Central memory CD8-positive, alpha-beta T cell (primary cell): ENCODE measurements around the gene CAMSAP2.

Source experiments
- ATAC-seq: fragments of 150-1000 bp; cut with Tn5 transposase; replicated peaks from 2 replicates; pipeline ENCODE4 v1.10.0; 2022; ENCODE audit warnings: mild to moderate bottlenecking, moderate FRiP score, moderate number of reproducible peaks; ENCODE audit not compliant: poor library complexity, severe bottlenecking; ENCODE audit errors: extremely low read depth
- DNase-seq, 2 donors: peaks; one replicate each; pipeline ENCODE4 v3.0.0; 2021; ENCODE audit warnings: low spot score in 2 of 2
- H3K27ac Mint-ChIP-seq: one replicate; pipeline ENCODE4 v1.8.0; 2022; ENCODE audit warnings: low read depth, mild to moderate bottlenecking, moderate library complexity, mixed read lengths
- H3K27me3 Mint-ChIP-seq: one replicate; pipeline ENCODE4 v1.8.0; 2022; ENCODE audit warnings: mixed read lengths
- H3K36me3 Mint-ChIP-seq: one replicate; pipeline ENCODE4 v1.8.0; 2022; ENCODE audit warnings: mild to moderate bottlenecking, moderate library complexity, mixed read lengths; ENCODE audit not compliant: insufficient read depth
- H3K4me1 Mint-ChIP-seq: one replicate; pipeline ENCODE4 v1.8.0; 2022; ENCODE audit warnings: mixed read lengths
- H3K4me3 Mint-ChIP-seq: one replicate; pipeline ENCODE4 v1.8.0; 2022; ENCODE audit warnings: mild to moderate bottlenecking, moderate library complexity, mixed read lengths
- H3K9me3 Mint-ChIP-seq: one replicate; pipeline ENCODE4 v1.8.0; 2022; ENCODE audit warnings: mixed read lengths

Gene CAMSAP2

GRCh38 chr1:200849430-200849829 is 110.7 kb downstream of the CAMSAP2 start:
- no peak overlapping the region for H3K27ac Mint-ChIP-seq
- ATAC-seq (no peak), DNase-seq (no peak)
- peaks cover 5% of the 10 kb centered on the region for H3K36me3 Mint-ChIP-seq
- no peaks in the 10 kb centered on the region for H3K4me1 Mint-ChIP-seq
- no peaks in the 10 kb centered on the region for H3K27me3 Mint-ChIP-seq
- H3K9me3 Mint-ChIP-seq: no peaks in the 10 kb centered on the region
- H3K4me3 Mint-ChIP-seq: no peak overlapping the region

GRCh38 chr1:200850554-200850953 is 111.9 kb downstream of the CAMSAP2 start:
- ATAC-seq (no peak), DNase-seq (no peak)
- peaks cover 5% of the 10 kb centered on the region for H3K36me3 Mint-ChIP-seq
- no peaks in the 10 kb centered on the region for H3K4me1 Mint-ChIP-seq
- H3K9me3 Mint-ChIP-seq: no peaks in the 10 kb centered on the region
- H3K4me3 Mint-ChIP-seq: no peak overlapping the region
- no peak overlapping the region for H3K27ac Mint-ChIP-seq
- no peaks in the 10 kb centered on the region for H3K27me3 Mint-ChIP-seq

GRCh38 chr1:200856716-200857357 is 118.1 kb downstream of the CAMSAP2 start:
- Mint-ChIP-seq H3K9me3 (no peaks in the 10 kb centered on the region), H3K4me1 (no peaks in the 10 kb centered on the region), H3K27me3 (no peaks in the 10 kb centered on the region), H3K27ac (no peak overlapping the region), H3K36me3 (peaks cover 2% of the 10 kb centered on the region), H3K4me3 (no peak overlapping the region)
- no peak for ATAC-seq
- no peak for DNase-seq

DNA sequence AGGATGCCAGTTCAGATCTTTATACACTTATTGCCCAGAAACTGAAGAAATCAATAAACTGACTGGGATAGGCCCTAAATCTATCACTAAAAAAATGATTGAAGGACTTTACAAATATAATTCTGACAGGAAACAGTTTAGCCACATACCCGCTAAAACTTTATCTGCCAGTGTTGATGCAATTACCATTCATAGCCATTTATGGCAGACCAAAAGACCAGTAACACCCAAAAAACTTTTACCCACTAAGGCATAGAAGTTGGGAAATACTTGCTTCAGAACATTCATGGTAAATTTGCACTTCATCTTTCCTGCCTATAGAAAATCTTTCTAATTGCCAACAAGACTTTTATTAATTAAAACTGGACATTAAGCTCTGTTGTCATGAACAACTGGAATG is 119.1 kb downstream of the CAMSAP2 start:
- no peak for ATAC-seq
- no peaks in the 10 kb centered on the region for H3K36me3 Mint-ChIP-seq
- H3K4me3 Mint-ChIP-seq: no peak overlapping the region
- no peak for DNase-seq
- H3K9me3 Mint-ChIP-seq: no peaks in the 10 kb centered on the region
- peaks cover 10% of the 10 kb centered on the region for H3K4me1 Mint-ChIP-seq
- no peak overlapping the region for H3K27ac Mint-ChIP-seq
- H3K27me3 Mint-ChIP-seq: no peaks in the 10 kb centered on the region

DNA sequence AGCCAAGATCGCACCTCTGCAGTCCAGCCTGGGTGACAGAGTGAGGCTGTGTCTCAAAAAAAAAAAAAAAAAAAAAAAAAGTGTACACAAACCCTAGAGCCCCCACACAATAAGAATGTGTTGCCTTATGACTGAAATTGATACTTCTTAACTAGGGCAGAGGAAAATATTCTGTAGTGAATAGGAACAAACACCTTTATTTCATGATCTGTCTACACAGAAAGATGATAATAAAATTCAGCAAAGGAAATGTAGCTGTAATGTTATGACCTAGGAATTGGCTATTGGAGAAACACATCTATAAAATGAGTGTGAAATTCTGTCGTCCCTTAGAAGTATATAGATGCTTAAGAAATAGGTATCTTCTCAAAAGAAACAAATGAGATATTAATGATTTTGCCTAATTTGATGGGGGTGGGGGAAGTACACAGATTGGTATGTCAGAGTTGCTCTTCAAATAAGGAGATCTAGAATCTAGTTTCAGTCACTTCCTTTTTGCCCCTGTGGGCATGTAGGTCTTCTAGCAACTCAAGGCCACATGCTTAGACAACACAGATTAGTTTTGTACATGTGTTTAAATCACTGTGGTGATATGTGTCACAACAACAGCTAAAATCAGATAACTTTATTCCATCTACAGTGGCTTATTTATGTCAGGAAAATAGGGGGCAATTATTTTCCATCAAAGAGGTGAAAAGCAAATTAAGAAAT is 123.4 kb downstream of the CAMSAP2 start:
- Mint-ChIP-seq H3K4me3 (peak overlapping the region; percentile 43), H3K36me3 (no peaks in the 10 kb centered on the region), H3K27ac (peak overlapping the region; percentile 86), H3K27me3 (no peaks in the 10 kb centered on the region), H3K4me1 (peaks cover 26% of the 10 kb centered on the region), H3K9me3 (no peaks in the 10 kb centered on the region)
- DNase-seq (no peak), ATAC-seq (peak; percentile 77)

DNA sequence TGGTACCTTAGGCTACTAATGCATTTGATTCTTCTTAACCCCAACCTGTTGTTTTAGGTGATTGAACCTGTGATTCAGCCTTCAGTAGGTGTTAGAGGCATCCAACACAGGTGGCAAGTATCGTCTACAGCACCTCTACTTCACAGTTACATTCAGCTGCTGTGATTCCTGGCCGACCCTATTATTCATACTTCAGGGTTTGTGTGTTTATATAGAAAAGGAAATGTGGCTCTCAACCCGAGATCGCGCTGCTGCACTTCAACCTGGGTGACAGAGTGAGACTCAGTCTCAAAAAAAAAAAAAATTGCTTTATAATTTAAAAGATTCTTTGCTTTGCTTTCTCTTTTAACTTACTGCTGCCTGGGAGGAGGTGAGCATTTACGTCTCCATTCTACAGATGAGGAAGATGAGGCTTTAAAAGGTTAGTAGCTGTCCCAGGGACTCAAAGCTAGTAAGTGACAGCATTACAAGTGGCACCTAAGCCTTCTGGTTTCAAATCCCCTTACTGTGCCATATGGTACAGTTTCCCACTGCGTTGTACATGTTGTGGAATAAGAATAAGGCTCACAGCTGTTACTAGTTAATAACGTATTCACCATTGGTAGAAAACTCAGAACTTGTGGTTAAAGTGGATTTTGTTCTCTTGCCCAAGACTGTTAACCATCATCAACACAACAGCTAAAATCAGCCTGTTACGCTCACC is 124.2 kb downstream of the CAMSAP2 start:
- Mint-ChIP-seq H3K36me3 (no peaks in the 10 kb centered on the region), H3K4me3 (peak overlapping the region; percentile 43), H3K9me3 (no peaks in the 10 kb centered on the region), H3K27me3 (no peaks in the 10 kb centered on the region), H3K4me1 (peaks cover 32% of the 10 kb centered on the region), H3K27ac (peak overlapping the region; percentile 86)
- DNase-seq (no peak), ATAC-seq (peak; percentile 73)

DNA sequence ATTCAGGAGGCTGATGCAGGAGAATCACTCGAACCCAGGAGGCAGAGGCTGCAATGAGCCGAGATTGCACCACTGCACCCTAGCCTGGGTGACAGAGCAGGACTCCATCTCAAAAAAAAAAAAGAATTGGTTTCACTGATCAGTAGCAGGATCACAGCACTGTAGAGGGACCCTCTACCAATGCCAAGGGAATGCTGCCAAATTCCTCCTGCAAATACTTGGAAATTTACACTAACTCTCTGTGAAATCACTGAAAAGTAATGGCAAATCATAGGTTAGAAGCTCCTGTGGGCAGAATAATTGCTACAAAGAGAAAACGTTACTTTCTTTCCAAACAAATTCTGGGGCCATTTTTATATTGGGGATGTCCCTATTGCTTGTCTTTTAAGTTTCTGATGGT is 127.4 kb downstream of the CAMSAP2 start:
- H3K4me1 Mint-ChIP-seq: peaks cover 51% of the 10 kb centered on the region
- no peak for ATAC-seq
- H3K36me3 Mint-ChIP-seq: peaks cover 2% of the 10 kb centered on the region
- H3K27me3 Mint-ChIP-seq: no peaks in the 10 kb centered on the region
- H3K9me3 Mint-ChIP-seq: no peaks in the 10 kb centered on the region
- no peak for DNase-seq
- no peak overlapping the region for H3K4me3 Mint-ChIP-seq
- no peak overlapping the region for H3K27ac Mint-ChIP-seq

DNA sequence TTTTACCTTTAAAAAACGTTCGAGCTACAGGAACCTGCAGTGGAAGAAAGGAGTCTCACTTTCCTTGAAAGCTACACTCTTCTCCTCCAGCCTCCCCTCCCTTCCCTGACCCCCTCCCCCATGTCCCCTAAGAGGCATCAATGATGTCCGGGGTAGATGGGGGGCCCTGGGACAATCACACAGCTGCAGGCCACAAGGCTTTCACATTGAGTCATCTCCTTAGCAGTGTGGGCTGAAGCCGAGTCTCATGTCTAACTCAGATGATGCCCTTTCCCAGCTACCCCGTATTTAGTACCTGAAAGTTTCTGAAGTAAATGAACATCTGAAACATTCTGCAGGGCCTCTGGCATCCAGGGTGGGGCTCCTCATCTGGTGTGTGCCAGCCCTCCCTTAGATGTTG is 127.8 kb downstream of the CAMSAP2 start:
- Mint-ChIP-seq H3K27ac (no peak overlapping the region), H3K36me3 (peaks cover 2% of the 10 kb centered on the region), H3K27me3 (no peaks in the 10 kb centered on the region), H3K9me3 (no peaks in the 10 kb centered on the region), H3K4me1 (peaks cover 55% of the 10 kb centered on the region), H3K4me3 (no peak overlapping the region)
- no peak for DNase-seq
- ATAC-seq: no peak

GRCh38 chr1:200867018-200867811 is 128.5 kb downstream of the CAMSAP2 start:
- ATAC-seq (no peak), DNase-seq (no peak)
- Mint-ChIP-seq H3K4me3 (no peak overlapping the region), H3K36me3 (peaks cover 2% of the 10 kb centered on the region), H3K27me3 (no peaks in the 10 kb centered on the region), H3K4me1 (peaks cover 58% of the 10 kb centered on the region), H3K9me3 (no peaks in the 10 kb centered on the region), H3K27ac (no peak overlapping the region)

GRCh38 chr1:200869376-200869752 is 130.7 kb downstream of the CAMSAP2 start:
- peaks cover 51% of the 10 kb centered on the region for H3K4me1 Mint-ChIP-seq
- H3K27me3 Mint-ChIP-seq: peaks cover 8% of the 10 kb centered on the region
- DNase-seq (no peak), ATAC-seq (no peak)
- peak overlapping the region; percentile 63 for H3K4me3 Mint-ChIP-seq
- peaks cover 2% of the 10 kb centered on the region for H3K36me3 Mint-ChIP-seq
- peak overlapping the region; percentile 84 for H3K27ac Mint-ChIP-seq
- no peaks in the 10 kb centered on the region for H3K9me3 Mint-ChIP-seq

- no peak for DNase-seq
- Mint-ChIP-seq H3K27me3 (peaks cover 13% of the 10 kb centered on the region), H3K27ac (peak overlapping the region; percentile 84), H3K36me3 (peaks cover 2% of the 10 kb centered on the region), H3K4me1 (peaks cover 53% of the 10 kb centered on the region), H3K4me3 (peak overlapping the region; percentile 63), H3K9me3 (no peaks in the 10 kb centered on the region)
- peak; percentile 43 for ATAC-seq
Observed at GRCh38 chr1:200869753-200870391, 131.2 kb downstream of the CAMSAP2 start.
